ENCODE results near the gene LRFN2.

LRFN2 gene

GRCh38 chr6:40516429-40516828 lies 70.7 kb downstream of the LRFN2 start:
- no peak for DNase-seq (ENCODE audit: low spot score)

- no peak for DNase-seq (ENCODE audit: low spot score)
Measured at GRCh38 chr6:40512340-40512739, 74.8 kb downstream of the LRFN2 start.

GRCh38 chr6:40511884-40512283 lies 75.3 kb downstream of the LRFN2 start:
- DNase-seq (ENCODE audit: low spot score) = no peak

- DNase-seq (ENCODE audit: low spot score) = no peak
Measured at GRCh38 chr6:40510442-40510841, 76.7 kb downstream of the LRFN2 start.

GRCh38 chr6:40509716-40510260 lies 77.4 kb downstream of the LRFN2 start:
- DNase-seq (ENCODE audit: low spot score) = no peak

- peak; percentile 6 for DNase-seq (ENCODE audit: low spot score)
Measured at GRCh38 chr6:40509086-40509485, 78.1 kb downstream of the LRFN2 start.

GRCh38 chr6:40506954-40507353 lies 80.2 kb downstream of the LRFN2 start:
- no peak for DNase-seq (ENCODE audit: low spot score)

GRCh38 chr6:40505191-40505810 lies 81.9 kb downstream of the LRFN2 start:
- DNase-seq (ENCODE audit: low spot score) = no peak

- no peak for DNase-seq (ENCODE audit: low spot score)
Measured at GRCh38 chr6:40504274-40504673, 82.9 kb downstream of the LRFN2 start.

GRCh38 chr6:40500227-40500626 lies 86.9 kb downstream of the LRFN2 start:
- DNase-seq (ENCODE audit: low spot score) = no peak

GRCh38 chr6:40499215-40499614 lies 87.9 kb downstream of the LRFN2 start:
- no peak for DNase-seq (ENCODE audit: low spot score)

GRCh38 chr6:40498148-40498547 lies 89.0 kb downstream of the LRFN2 start:
- no peak for DNase-seq (ENCODE audit: low spot score)

- no peak for DNase-seq (ENCODE audit: low spot score)
Measured at GRCh38 chr6:40492187-40492586, 95.0 kb downstream of the LRFN2 start.

- no peak for DNase-seq (ENCODE audit: low spot score)
Measured at GRCh38 chr6:40490508-40490907, 96.7 kb downstream of the LRFN2 start.

- DNase-seq (ENCODE audit: low spot score) = no peak
Measured at GRCh38 chr6:40489798-40490197, 97.4 kb downstream of the LRFN2 start.

GRCh38 chr6:40486576-40486975 lies 100.6 kb downstream of the LRFN2 start:
- DNase-seq (ENCODE audit: low spot score) = no peak

GRCh38 chr6:40485795-40486194 lies 101.4 kb downstream of the LRFN2 start:
- DNase-seq (ENCODE audit: low spot score) = no peak

- no peak for DNase-seq (ENCODE audit: low spot score)
Measured at GRCh38 chr6:40485300-40485699, 101.9 kb downstream of the LRFN2 start.

- no peak for DNase-seq (ENCODE audit: low spot score)
Measured at GRCh38 chr6:40484066-40484465, 103.1 kb downstream of the LRFN2 start.

- no peak for DNase-seq (ENCODE audit: low spot score)
Measured at GRCh38 chr6:40482532-40482931, 104.6 kb downstream of the LRFN2 start.

GRCh38 chr6:40480678-40481077 lies 106.5 kb downstream of the LRFN2 start:
- no peak for DNase-seq (ENCODE audit: low spot score)

GRCh38 chr6:40479706-40480105 lies 107.5 kb downstream of the LRFN2 start:
- no peak for DNase-seq (ENCODE audit: low spot score)

GRCh38 chr6:40477246-40478126 lies 109.7 kb downstream of the LRFN2 start:
- DNase-seq (ENCODE audit: low spot score) = peak; percentile 42
